Uterus (tissue), 4 donors: Measurements from ENCODE around the gene STX2. TPM values are rescaled to one million over a fixed set of nuclear protein-coding genes. Genes with fewer than 3 reads are reported as not detected.

Source experiments
- DNase-seq, 2 donors: peaks; one replicate each; pipeline ENCODE4 v3.0.0-alpha.2; 2019 to 2020
- H3K27ac ChIP-seq, 2 donors: fragments of 200-600 bp; sonication (generic); 1 replicate in 1 of 2; 2 replicates in 1 of 2; pipeline ENCODE4 v1.5.1; 2016 to 2018
- H3K27me3 ChIP-seq, 2 donors: fragments of 200-600 bp; sonication (generic); one replicate each; pipeline ENCODE4 v1.5.1; 2018 to 2019; ENCODE audit warnings: control low read depth in 1 of 2
- H3K36me3 ChIP-seq, 2 donors: fragments of 200-600 bp; sonication (generic); one replicate each; pipeline ENCODE4 v1.5.1; 2019; ENCODE audit warnings: control low read depth in 1 of 2
- H3K4me1 ChIP-seq, 2 donors: fragments of 200-600 bp; sonication (generic); one replicate each; pipeline ENCODE4 v1.5.1; 2018 to 2019; ENCODE audit warnings: control low read depth in 1 of 2
- H3K4me3 ChIP-seq, 2 donors: fragments of 200-600 bp; sonication (generic); 1 replicate in 1 of 2; 2 replicates in 1 of 2; pipeline ENCODE4 v1.5.1; 2018 to 2019; ENCODE audit warnings: mild to moderate bottlenecking in 1 of 2
- H3K9me3 ChIP-seq, 2 donors: fragments of 200-600 bp; sonication (generic); one replicate each; pipeline ENCODE4 v1.5.1; 2019; ENCODE audit warnings: control low read depth in 1 of 2
- POLR2A ChIP-seq, 2 donors: fragments of 450-650 bp; IDR thresholded peaks; one replicate each; pipeline ENCODE4 v1.6.1; 2016; ENCODE audit warnings: antibody characterized with exemption in 2 of 2, mild to moderate bottlenecking in 1 of 2, moderate library complexity in 1 of 2
- intact Hi-C: fragments of 100-400 bp; cut with DNase I; formaldehyde crosslinking; loops from one replicate; pipeline ENCODE4 v1.15.1; 2023; ENCODE audit warnings: low total_unique reads
- small RNA-seq: library from RNA; depleted of rRNA; stranded (forward); fragments of <200 nt; gene quantifications from one replicate; pipeline ENCODE3, GENCODE V24; 2016
- total RNA-seq, 4 donors: library from RNA; depleted of rRNA in 3 of 4; stranded (reverse); fragments of >200 nt in 3 of 4; gene quantifications; one replicate each; pipeline versions ENCODE4 v1.1.0 to v1.2.4, GENCODE V29; 2014 to 2023
- TF ChIP-seq, protein P1 (sequence below), 4 experiments: fragments of 200-600 bp in 2 of 4; fragments of 450-650 bp in 2 of 4; sonication (generic) in 2 of 4; IDR thresholded peaks; one replicate each; pipeline ENCODE4 v1.5.1; 2016 to 2019; ENCODE audit warnings: antibody characterized with exemption in 4 of 4, mild to moderate bottlenecking in 2 of 4, moderate library complexity in 1 of 4
- donor health status: DM: yes; HTN: yes; CAD: no.

Gene STX2
- total RNA-seq, 4 donors from 2014 or later = 33.5 to 44.6 (median 35.4) TPM

DNA sequence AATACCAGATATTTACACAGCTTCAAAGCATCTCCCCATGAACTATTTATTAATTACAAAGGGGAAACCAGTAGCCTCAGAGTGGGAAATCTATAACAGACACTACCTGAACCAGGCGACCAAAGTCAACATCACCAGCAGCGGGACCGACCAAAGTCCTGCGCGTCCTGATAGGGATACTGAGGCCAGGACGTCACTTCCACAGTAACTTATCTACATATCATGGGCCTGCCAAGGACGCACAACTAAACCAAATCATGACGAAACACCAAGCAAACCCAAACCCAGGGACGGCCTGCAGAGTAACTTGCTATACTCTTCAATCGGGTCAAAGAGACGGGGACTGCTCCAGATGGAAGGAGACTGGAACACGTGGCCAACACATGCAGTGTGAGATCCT lies 96.9 kb downstream of the STX2 start:
- H3K36me3 ChIP-seq = no peaks in the 10 kb centered on the region
- no peak for TF ChIP-seq POLR2A (IDR thresholded peaks at IDR 0.05)
- TF ChIP-seq, protein P1, sequence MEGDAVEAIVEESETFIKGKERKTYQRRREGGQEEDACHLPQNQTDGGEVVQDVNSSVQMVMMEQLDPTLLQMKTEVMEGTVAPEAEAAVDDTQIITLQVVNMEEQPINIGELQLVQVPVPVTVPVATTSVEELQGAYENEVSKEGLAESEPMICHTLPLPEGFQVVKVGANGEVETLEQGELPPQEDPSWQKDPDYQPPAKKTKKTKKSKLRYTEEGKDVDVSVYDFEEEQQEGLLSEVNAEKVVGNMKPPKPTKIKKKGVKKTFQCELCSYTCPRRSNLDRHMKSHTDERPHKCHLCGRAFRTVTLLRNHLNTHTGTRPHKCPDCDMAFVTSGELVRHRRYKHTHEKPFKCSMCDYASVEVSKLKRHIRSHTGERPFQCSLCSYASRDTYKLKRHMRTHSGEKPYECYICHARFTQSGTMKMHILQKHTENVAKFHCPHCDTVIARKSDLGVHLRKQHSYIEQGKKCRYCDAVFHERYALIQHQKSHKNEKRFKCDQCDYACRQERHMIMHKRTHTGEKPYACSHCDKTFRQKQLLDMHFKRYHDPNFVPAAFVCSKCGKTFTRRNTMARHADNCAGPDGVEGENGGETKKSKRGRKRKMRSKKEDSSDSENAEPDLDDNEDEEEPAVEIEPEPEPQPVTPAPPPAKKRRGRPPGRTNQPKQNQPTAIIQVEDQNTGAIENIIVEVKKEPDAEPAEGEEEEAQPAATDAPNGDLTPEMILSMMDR (IDR thresholded peaks at IDR 0.05) = no peak
- DNase-seq = no peak
- H3K4me3 ChIP-seq = no peak overlapping the region
- intact Hi-C loops = no loop called here
- H3K27ac ChIP-seq = no peak overlapping the region
- H3K27me3 ChIP-seq = no peaks in the 10 kb centered on the region
- no peaks in the 10 kb centered on the region for H3K9me3 ChIP-seq
- no peaks in the 10 kb centered on the region for H3K4me1 ChIP-seq

Small RNAs within 50 kb of the gene (small RNA-seq; reads per million reads assigned to genes)
- not detected for gene RNU6-1077P

Other genes with a start within 250 kb of the STX2 start
- 1 to 10 TPM in 3 of 4 donors, under 1 TPM in 1; 0.29 to 8.2 (median 5.6) TPM for gene RIMBP2, start 123.0 kb downstream of the STX2 start, total RNA-seq
- gene RAN, start 32.8 kb upstream of the STX2 start, total RNA-seq = 100 to 1,000 TPM in 3 of 4 donors, 10 to 100 TPM in 1; 64.6 to 287 (median 177) TPM
- gene ADGRD1, start 114.7 kb upstream of the STX2 start, total RNA-seq = 10 to 100 TPM; 13.5 to 89.9 (median 33.7) TPM